HEK293T (cell line): ENCODE data around the gene FREM3.
"Not testable (repeated sequence)": the region's sequence is repeated elsewhere in the genome, so short reads cannot be mapped to it uniquely, and the experiment has no call there.

Experiments used
- CTCF ChIA-PET: fragments of 350-600 bp; formaldehyde crosslinking; extraction: SDS; loops from one replicate; lab custom pipeline; 2021; ENCODE audit warnings: antibody characterized with exemption, inconsistent platforms; lab: Yijun Ruan, JAX
- POLR2A ChIA-PET: fragments of 350-600 bp; formaldehyde crosslinking; extraction: SDS; loops from one replicate; lab custom pipeline; 2020; ENCODE audit warnings: antibody characterized with exemption, inconsistent platforms; lab: Yijun Ruan, JAX
- DNase-seq: peaks from one replicate; pipeline ENCODE4 v3.0.0; 2012; ENCODE audit warnings: mixed read lengths; ENCODE audit errors: extremely low spot score
- ARNT ChIP-seq: fragments of 450-650 bp; IDR thresholded peaks from 2 replicates; pipeline ENCODE4 v1.6.1; 2017; ENCODE audit warnings: mild to moderate bottlenecking
- BHLHE40 ChIP-seq: fragments of 450-650 bp; IDR thresholded peaks from 2 replicates; pipeline ENCODE4 v1.6.1; 2016; ENCODE audit warnings: mild to moderate bottlenecking, moderate library complexity, borderline replicate concordance
- CTBP1 ChIP-seq: fragments of 450-650 bp; IDR thresholded peaks from 2 replicates; pipeline ENCODE4 v1.6.1; 2016; ENCODE audit warnings: borderline replicate concordance
- ELF4 ChIP-seq: fragments of 450-650 bp; IDR thresholded peaks from 2 replicates; pipeline ENCODE4 v1.6.1; 2017; ENCODE audit warnings: antibody characterized with exemption
- FOXA1 ChIP-seq: fragments of 450-650 bp; IDR thresholded peaks from 2 replicates; pipeline ENCODE4 v1.6.1; 2016; ENCODE audit warnings: mild to moderate bottlenecking
- FOXK2 ChIP-seq: fragments of 450-650 bp; IDR thresholded peaks from 2 replicates; pipeline ENCODE4 v1.6.1; 2016; ENCODE audit warnings: mild to moderate bottlenecking
- FOXM1 ChIP-seq: fragments of 450-650 bp; IDR thresholded peaks from 2 replicates; pipeline ENCODE4 v1.6.1; 2017; ENCODE audit warnings: mild to moderate bottlenecking, borderline replicate concordance
- HDGF ChIP-seq: fragments of 450-650 bp; IDR thresholded peaks from 2 replicates; pipeline ENCODE4 v1.6.1; 2017; ENCODE audit warnings: antibody characterized with exemption, borderline replicate concordance
- L3MBTL2 ChIP-seq: fragments of 450-650 bp; conservative IDR thresholded peaks from 2 replicates; pipeline ENCODE4 v1.6.1; 2016; ENCODE audit warnings: mild to moderate bottlenecking
- LEF1 ChIP-seq: fragments of 450-650 bp; IDR thresholded peaks from 2 replicates; pipeline ENCODE4 v1.6.1; 2017; ENCODE audit warnings: mild to moderate bottlenecking, borderline replicate concordance
- NFRKB ChIP-seq: fragments of 450-650 bp; IDR thresholded peaks from 2 replicates; pipeline ENCODE4 v1.6.1; 2016; ENCODE audit warnings: mild to moderate bottlenecking, moderate library complexity
- SP1 ChIP-seq: fragments of 450-650 bp; IDR thresholded peaks from 2 replicates; pipeline ENCODE4 v1.6.1; 2017
- SUZ12 ChIP-seq: fragments of 450-650 bp; IDR thresholded peaks from 2 replicates; pipeline ENCODE4 v1.6.1; 2016; ENCODE audit warnings: mild to moderate bottlenecking
- TARDBP ChIP-seq: fragments of 450-650 bp; IDR thresholded peaks from 2 replicates; pipeline ENCODE4 v1.6.1; 2016
- ZNF384 ChIP-seq: fragments of 450-650 bp; IDR thresholded peaks from 2 replicates; pipeline ENCODE4 v1.6.1; 2016
- TF ChIP-seq, protein P1 (sequence below): fragments of 450-650 bp; IDR thresholded peaks from 2 replicates; pipeline ENCODE4 v1.6.1; 2016

FREM3 gene

DNA sequence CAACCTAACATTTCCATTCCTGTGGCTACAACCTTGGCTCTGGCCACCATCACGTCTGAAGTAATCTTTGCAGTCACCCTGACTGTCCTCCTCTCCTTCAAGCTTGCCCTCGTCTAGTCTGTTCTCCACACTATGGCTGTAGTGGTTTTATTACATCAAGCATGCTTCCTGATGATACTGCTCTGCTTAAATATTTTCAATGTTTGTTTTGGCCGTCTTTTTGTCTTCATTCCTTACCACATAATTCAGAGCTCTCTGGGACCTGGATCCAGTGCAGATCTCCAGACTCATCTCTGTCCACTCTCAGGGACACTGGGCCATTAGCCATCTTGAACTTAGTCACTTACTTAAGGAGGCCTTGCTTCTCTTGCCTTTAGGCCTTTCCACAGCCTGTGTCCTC is 27.7 kb upstream of the FREM3 start:
- TF ChIP-seq SP1 (no peak), FOXM1 (no peak), ZNF384 (no peak), ARNT (no peak), CTBP1 (no peak), HDGF (no peak), LEF1 (no peak)
- TF ChIP-seq, protein P1, sequence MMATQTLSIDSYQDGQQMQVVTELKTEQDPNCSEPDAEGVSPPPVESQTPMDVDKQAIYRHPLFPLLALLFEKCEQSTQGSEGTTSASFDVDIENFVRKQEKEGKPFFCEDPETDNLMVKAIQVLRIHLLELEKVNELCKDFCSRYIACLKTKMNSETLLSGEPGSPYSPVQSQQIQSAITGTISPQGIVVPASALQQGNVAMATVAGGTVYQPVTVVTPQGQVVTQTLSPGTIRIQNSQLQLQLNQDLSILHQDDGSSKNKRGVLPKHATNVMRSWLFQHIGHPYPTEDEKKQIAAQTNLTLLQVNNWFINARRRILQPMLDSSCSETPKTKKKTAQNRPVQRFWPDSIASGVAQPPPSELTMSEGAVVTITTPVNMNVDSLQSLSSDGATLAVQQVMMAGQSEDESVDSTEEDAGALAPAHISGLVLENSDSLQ = no peak
- CTCF ChIA-PET = no interaction called here
- no peak for DNase-seq
- POLR2A ChIA-PET = no interaction called here

DNA sequence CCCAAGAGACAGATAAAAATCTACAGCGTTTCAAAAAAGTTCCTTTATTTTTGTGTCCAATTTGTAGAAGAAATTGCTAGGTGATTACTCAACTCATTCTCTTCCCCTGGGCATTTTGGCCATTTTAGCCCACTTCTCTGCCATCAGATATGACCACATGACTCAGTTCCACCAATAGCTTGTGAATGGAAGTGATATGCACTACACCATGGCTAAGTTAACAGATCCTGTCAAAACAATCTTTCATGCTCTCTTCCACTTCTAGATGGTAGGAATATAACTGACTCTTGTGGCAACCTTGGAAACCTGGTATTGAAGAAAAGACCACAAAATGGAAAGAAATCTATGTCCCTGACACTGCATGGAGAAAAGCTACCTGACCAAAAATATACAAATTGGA is 26.2 kb upstream of the FREM3 start:
- ChIA-PET POLR2A (no interaction called here), CTCF (no interaction called here)
- DNase-seq = no peak
- TF ChIP-seq FOXK2 (no peak), BHLHE40 (no peak)

DNA sequence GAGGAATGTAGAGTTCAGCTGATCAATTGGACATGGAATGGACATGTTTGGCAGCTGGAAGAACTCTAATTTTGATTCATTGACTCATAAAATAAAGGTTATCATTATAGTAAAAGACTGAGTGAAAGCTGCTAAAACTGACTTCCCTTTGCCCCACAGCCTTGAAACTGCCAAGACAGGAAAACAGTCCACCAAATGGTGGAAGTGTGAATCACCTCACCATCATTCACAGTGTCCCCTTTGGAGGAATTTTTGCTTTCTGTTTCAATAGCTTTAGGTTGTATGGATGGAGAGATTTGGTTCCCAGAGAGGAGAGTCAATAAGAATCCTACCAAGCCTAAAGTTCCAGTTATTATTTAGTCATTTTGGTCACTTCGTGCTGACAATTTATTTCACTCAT is 20.8 kb upstream of the FREM3 start:
- CTCF ChIA-PET = no interaction called here
- POLR2A ChIA-PET = no interaction called here
- TF ChIP-seq ZNF384 (no peak), L3MBTL2 (no peak), BHLHE40 (no peak), ARNT (no peak), LEF1 (no peak), FOXM1 (no peak), HDGF (no peak), FOXA1 (no peak), SUZ12 (no peak), CTBP1 (no peak), SP1 (no peak), TARDBP (no peak)
- TF ChIP-seq, protein P1 = no peak
- no peak for DNase-seq

DNA sequence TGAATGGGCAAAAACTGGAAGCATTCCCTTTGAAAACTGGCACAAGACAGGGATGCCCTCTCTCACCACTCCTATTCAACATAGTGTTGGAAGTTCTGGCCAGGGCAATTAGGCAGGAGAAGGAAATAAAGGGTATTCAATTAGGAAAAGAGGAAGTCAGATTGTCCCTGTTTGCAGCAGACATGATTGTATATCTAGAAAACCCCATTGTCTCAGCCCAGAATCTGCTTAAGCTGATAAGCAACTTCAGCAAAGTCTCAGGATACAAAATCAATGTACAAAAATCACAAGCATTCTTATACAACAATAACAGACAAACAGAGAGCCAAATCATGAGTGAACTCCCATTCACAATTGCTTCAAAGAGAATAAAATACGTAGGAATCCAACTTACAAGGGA is 18.3 kb upstream of the FREM3 start:
- CTCF ChIA-PET, POLR2A ChIA-PET, DNase-seq: not testable (repeated sequence)

DNA sequence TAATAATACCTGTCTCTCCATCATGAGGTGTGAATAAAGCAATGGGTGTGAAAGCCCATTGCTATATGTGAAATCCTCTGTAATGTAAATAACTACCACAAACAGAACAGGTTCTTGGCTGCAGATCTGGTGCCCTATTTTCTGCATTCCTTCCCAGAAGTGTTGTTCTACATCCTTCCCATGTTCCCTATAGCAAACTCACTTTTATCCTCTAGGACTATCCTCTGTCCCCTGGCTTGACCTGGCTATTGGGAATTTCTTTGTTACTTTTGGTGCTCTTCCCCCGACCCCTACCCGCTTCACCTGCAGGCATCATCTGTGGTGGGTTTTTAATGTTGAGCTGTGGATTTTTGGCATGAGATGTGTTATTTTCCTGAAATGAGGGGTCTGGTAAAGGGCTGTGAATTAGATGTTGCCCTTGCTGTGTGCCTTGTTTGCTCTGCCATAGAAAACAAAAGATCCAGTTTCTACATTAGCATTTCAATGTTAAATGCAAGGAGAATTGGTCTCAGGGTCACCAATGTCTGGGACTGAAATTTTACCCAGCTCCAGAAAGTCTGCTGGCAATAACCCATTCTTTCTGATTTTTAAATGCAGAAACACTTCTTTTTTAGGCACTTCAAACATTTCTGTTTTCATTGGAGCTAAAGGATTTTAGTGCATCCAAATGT is 13.6 kb upstream of the FREM3 start:
- ChIA-PET POLR2A (no interaction called here), CTCF (no interaction called here)
- no peak for DNase-seq
- TF ChIP-seq LEF1 = no peak
- no peak for TF ChIP-seq L3MBTL2
- no peak for TF ChIP-seq CTBP1
- no peak for TF ChIP-seq FOXA1
- TF ChIP-seq NFRKB = no peak
- TF ChIP-seq FOXK2 = no peak
- TF ChIP-seq TARDBP = no peak
- no peak for TF ChIP-seq ELF4
- TF ChIP-seq SUZ12 = no peak

DNA sequence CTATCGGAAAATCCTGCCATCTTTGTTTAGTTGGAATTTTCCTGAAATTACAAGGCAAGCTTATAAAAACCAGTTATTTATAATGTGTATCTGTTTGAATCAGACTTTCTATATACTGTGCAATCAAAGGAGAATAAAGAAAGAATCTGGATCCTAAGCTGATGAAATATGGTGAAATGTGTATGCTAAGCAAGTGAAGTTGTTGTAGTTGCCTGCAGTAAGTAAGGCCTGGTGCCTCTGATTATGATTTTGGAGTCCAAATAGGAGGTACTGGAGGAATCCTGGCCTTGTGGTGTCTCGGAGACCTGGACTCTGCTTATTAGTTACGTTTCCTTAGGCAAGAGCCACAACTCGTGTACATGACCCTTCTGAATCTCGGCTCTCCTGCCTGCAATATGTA is 13.1 kb upstream of the FREM3 start:
- CTCF ChIA-PET = no interaction called here
- POLR2A ChIA-PET = no interaction called here
- TF ChIP-seq LEF1 (no peak), CTBP1 (no peak), ELF4 (no peak), ARNT (no peak), SP1 (no peak), BHLHE40 (no peak), L3MBTL2 (no peak), FOXM1 (no peak), NFRKB (no peak), FOXK2 (no peak), SUZ12 (no peak), HDGF (no peak), FOXA1 (no peak)
- TF ChIP-seq, protein P1 = no peak
- no peak for DNase-seq

DNA sequence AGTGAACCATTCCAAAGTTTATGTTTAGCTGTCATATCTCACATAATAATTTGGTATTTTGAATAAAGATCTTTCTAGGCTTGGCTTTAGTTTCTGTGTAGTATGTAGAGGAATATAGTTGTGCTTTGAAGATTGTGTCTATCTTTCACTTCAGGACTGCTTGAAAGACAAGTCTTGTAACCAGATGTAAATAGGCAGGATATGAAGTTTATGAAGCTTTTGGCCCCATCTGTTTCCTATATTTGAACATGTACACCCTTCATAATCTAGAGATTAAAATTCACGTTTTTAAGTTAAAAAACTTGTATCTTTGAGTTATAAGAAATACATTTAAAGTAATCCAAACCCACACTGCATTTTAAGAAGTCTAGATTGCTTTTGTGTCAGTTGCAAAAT is 11.7 kb upstream of the FREM3 start:
- ChIA-PET CTCF (no interaction called here), POLR2A (no interaction called here)
- no peak for TF ChIP-seq SUZ12
- TF ChIP-seq ZNF384 = no peak
- no peak for TF ChIP-seq HDGF
- TF ChIP-seq, protein P1 = no peak
- TF ChIP-seq CTBP1 = no peak
- no peak for TF ChIP-seq ARNT
- no peak for TF ChIP-seq TARDBP
- TF ChIP-seq L3MBTL2 = no peak
- no peak for TF ChIP-seq SP1
- TF ChIP-seq NFRKB = no peak
- TF ChIP-seq FOXK2 = no peak
- no peak for TF ChIP-seq FOXA1
- no peak for TF ChIP-seq BHLHE40
- TF ChIP-seq FOXM1 = no peak
- no peak for TF ChIP-seq LEF1
- TF ChIP-seq ELF4 = no peak
- no peak for DNase-seq
